HUES6 (cell line): Measurements from ENCODE around the gene CDCP2.

Source experiments
- H3K27ac ChIP-seq: 2 replicates; pipeline ENCODE4 v1.7.0; 2013; ENCODE audit warnings: low read depth, mild to moderate bottlenecking, low read length, inconsistent platforms
- H3K27me3 ChIP-seq: 2 replicates; pipeline ENCODE4 v1.6.1; 2013; ENCODE audit warnings: low read length; ENCODE audit not compliant: control insufficient read depth, insufficient read depth
- H3K36me3 ChIP-seq: 2 replicates; pipeline ENCODE4 v1.6.1; 2013; ENCODE audit warnings: low read length; ENCODE audit not compliant: control insufficient read depth, insufficient read depth
- H3K4me1 ChIP-seq: 2 replicates; pipeline ENCODE4 v1.6.1; 2013; ENCODE audit warnings: low read length; ENCODE audit not compliant: control insufficient read depth, insufficient read depth
- H3K4me3 ChIP-seq: 2 replicates; pipeline ENCODE4 v1.5.1; 2013; ENCODE audit warnings: low read depth, low read length
- H3K9ac ChIP-seq: one replicate; pipeline ENCODE4 v1.6.1; 2013; ENCODE audit warnings: mild to moderate bottlenecking, low read length
- H3K9me3 ChIP-seq: 2 replicates; pipeline ENCODE4 v1.6.1; 2013; ENCODE audit warnings: low read depth, low read length; ENCODE audit not compliant: control insufficient read depth, insufficient read depth

CDCP2 gene

GRCh38 chr1:54084794-54085193, 68.0 kb downstream of the CDCP2 start:
- H3K4me3 ChIP-seq = no peak overlapping the region
- no peaks in the 10 kb centered on the region for H3K36me3 ChIP-seq
- H3K9me3 ChIP-seq = no peaks in the 10 kb centered on the region
- H3K4me1 ChIP-seq = no peaks in the 10 kb centered on the region
- H3K27ac ChIP-seq = no peak overlapping the region
- no peak overlapping the region for H3K9ac ChIP-seq
- no peaks in the 10 kb centered on the region for H3K27me3 ChIP-seq
